Uterus (tissue), 4 donors: ENCODE measurements around the gene FAHD1. TPM values are rescaled to one million over a fixed set of nuclear protein-coding genes. Genes with fewer than 3 reads are reported as not detected.
A peak's percentile ranks its signal among the peaks of the same experiment; 100 is the strongest.

Experiments
- DNase-seq, 2 donors: peaks; one replicate each; pipeline ENCODE4 v3.0.0-alpha.2; 2019 to 2020
- H3K27ac ChIP-seq, 2 donors: fragments of 200-600 bp; sonication (generic); 1 replicate in 1 of 2; 2 replicates in 1 of 2; pipeline ENCODE4 v1.5.1; 2016 to 2018
- H3K27me3 ChIP-seq, 2 donors: fragments of 200-600 bp; sonication (generic); one replicate each; pipeline ENCODE4 v1.5.1; 2018 to 2019; ENCODE audit warnings: control low read depth in 1 of 2
- H3K36me3 ChIP-seq, 2 donors: fragments of 200-600 bp; sonication (generic); one replicate each; pipeline ENCODE4 v1.5.1; 2019; ENCODE audit warnings: control low read depth in 1 of 2
- H3K4me1 ChIP-seq, 2 donors: fragments of 200-600 bp; sonication (generic); one replicate each; pipeline ENCODE4 v1.5.1; 2018 to 2019; ENCODE audit warnings: control low read depth in 1 of 2
- H3K4me3 ChIP-seq, 2 donors: fragments of 200-600 bp; sonication (generic); 1 replicate in 1 of 2; 2 replicates in 1 of 2; pipeline ENCODE4 v1.5.1; 2018 to 2019; ENCODE audit warnings: mild to moderate bottlenecking in 1 of 2
- H3K9me3 ChIP-seq, 2 donors: fragments of 200-600 bp; sonication (generic); one replicate each; pipeline ENCODE4 v1.5.1; 2019; ENCODE audit warnings: control low read depth in 1 of 2
- POLR2A ChIP-seq, 2 donors: fragments of 450-650 bp; IDR thresholded peaks; one replicate each; pipeline ENCODE4 v1.6.1; 2016; ENCODE audit warnings: antibody characterized with exemption in 2 of 2, mild to moderate bottlenecking in 1 of 2, moderate library complexity in 1 of 2
- intact Hi-C: fragments of 100-400 bp; cut with DNase I; formaldehyde crosslinking; loops from one replicate; pipeline ENCODE4 v1.15.1; 2023; ENCODE audit warnings: low total_unique reads
- total RNA-seq, 4 donors: library from RNA; depleted of rRNA in 3 of 4; stranded (reverse); fragments of >200 nt in 3 of 4; gene quantifications; one replicate each; pipeline versions ENCODE4 v1.1.0 to v1.2.4, GENCODE V29; 2014 to 2023
- TF ChIP-seq, protein P1 (sequence below), 4 experiments: fragments of 200-600 bp in 2 of 4; fragments of 450-650 bp in 2 of 4; sonication (generic) in 2 of 4; IDR thresholded peaks; one replicate each; pipeline ENCODE4 v1.5.1; 2016 to 2019; ENCODE audit warnings: antibody characterized with exemption in 4 of 4, mild to moderate bottlenecking in 2 of 4, moderate library complexity in 1 of 4
- donor health status: DM: yes; HTN: yes; CAD: no.

FAHD1 gene
- total RNA-seq, 4 donors from 2014 or later = 3.5 to 115 (median 22.2) TPM

DNA sequence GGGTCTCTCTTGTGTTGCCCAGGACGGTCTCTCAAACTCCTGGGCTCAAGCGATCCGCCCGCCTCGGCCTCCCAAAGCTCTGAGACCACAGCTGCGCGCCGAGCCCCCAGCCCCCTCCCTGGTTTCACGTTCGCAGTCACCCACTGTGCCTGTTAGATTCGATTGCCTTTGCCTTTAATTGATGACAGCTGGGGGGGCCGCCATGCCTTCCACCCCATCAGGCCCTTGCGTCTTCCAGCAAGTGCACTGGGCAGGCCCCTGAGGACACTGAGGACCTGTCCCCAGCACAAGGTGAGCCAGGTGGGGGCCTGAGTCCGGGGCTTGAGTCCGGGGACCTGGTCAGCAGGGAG is 36.8 kb upstream of the FAHD1 start:
- Histone ChIP-seq H3K27me3 (no peaks in the 10 kb centered on the region), H3K9me3 (no peaks in the 10 kb centered on the region), H3K4me3 (no peak overlapping the region), H3K36me3 (no peaks in the 10 kb centered on the region), H3K27ac (no peak overlapping the region), H3K4me1 (no peaks in the 10 kb centered on the region)
- DNase-seq = no peak
- intact Hi-C loops = no loop called here
- TF ChIP-seq, protein P1, sequence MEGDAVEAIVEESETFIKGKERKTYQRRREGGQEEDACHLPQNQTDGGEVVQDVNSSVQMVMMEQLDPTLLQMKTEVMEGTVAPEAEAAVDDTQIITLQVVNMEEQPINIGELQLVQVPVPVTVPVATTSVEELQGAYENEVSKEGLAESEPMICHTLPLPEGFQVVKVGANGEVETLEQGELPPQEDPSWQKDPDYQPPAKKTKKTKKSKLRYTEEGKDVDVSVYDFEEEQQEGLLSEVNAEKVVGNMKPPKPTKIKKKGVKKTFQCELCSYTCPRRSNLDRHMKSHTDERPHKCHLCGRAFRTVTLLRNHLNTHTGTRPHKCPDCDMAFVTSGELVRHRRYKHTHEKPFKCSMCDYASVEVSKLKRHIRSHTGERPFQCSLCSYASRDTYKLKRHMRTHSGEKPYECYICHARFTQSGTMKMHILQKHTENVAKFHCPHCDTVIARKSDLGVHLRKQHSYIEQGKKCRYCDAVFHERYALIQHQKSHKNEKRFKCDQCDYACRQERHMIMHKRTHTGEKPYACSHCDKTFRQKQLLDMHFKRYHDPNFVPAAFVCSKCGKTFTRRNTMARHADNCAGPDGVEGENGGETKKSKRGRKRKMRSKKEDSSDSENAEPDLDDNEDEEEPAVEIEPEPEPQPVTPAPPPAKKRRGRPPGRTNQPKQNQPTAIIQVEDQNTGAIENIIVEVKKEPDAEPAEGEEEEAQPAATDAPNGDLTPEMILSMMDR (IDR thresholded peaks at IDR 0.05) = no peak
- no peak for TF ChIP-seq POLR2A (IDR thresholded peaks at IDR 0.05)

DNA sequence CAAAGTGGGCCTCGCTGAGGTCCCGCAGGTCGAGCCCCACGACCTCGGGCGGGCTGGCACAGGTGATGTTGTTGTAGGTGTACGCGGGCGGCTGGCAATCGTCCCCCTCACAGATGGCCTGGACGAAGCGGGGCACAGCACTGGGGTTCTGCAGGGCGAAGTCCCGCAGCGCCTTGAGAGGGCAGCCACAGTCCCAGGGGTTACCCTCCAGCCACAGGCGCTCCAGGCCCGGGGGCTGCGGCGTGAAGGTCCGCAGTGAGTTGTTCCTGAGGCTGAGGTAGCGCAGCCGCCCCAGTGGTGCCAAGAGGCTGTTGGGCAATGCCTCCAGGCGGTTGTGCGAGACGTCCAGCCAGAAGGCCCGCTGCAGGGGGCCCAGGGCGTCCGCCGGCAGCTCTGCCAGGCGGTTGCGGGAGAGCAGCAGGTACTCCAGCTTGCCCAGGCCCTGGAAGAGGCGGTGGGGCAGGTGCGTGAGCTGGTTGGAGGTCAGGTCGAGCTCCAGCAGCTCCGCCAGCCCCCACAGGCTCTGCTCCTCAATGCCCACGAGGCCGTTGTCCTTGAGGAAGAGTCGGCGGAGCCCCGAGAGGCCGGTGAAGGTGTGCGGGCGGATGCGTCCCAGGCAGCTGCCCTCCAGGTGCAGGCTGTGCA is 36.3 kb upstream of the FAHD1 start:
- Histone ChIP-seq H3K4me3 (no peak overlapping the region), H3K9me3 (no peaks in the 10 kb centered on the region), H3K4me1 (no peaks in the 10 kb centered on the region), H3K27me3 (no peaks in the 10 kb centered on the region), H3K27ac (no peak overlapping the region), H3K36me3 (no peaks in the 10 kb centered on the region)
- peak in 1 of 2 donors; percentile 15 for DNase-seq
- intact Hi-C loops = no loop called here
- TF ChIP-seq POLR2A (IDR thresholded peaks at IDR 0.05) = no peak
- TF ChIP-seq, protein P1 (IDR thresholded peaks at IDR 0.05) = no peak

DNA sequence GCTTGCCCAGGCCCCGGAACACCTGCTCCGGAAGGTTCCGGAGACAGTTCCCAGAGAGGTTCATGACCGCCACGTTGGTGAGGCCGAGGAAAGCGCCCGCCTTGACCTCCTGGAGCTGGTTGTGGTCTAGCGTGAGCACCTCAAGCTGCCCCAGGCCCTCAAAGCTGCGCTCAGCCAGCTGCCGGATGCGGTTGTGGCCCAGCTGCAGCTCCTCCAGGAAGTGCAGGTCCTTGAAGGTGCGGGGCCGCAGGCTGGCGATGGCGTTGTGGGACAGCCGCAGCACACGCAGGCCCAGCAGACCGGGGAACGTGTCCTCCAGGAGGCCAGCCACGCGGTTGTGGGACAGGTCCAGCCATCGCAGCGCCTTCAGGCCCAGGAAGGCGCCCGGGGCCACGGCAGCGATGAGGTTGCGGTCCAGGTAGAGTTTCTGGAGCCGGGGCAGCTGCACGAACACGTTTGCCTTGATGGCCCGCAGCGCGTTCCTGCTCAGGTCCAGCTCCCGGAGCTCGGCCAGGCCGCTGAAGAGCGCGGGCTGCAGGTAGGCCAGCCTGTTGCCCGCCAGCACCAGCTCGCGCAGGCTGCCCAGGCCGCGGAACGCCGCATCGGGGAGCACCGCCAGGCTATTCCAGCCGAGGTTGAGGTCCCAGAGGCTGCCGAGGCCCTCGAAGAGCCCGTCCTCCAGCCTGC is 35.6 kb upstream of the FAHD1 start:
- Histone ChIP-seq H3K4me1 (no peaks in the 10 kb centered on the region), H3K9me3 (no peaks in the 10 kb centered on the region), H3K27ac (no peak overlapping the region), H3K4me3 (no peak overlapping the region), H3K27me3 (no peaks in the 10 kb centered on the region), H3K36me3 (no peaks in the 10 kb centered on the region)
- intact Hi-C loops = no loop called here
- DNase-seq = no peak
- no peak for TF ChIP-seq POLR2A (IDR thresholded peaks at IDR 0.05)
- TF ChIP-seq, protein P1 (IDR thresholded peaks at IDR 0.05) = no peak

DNA sequence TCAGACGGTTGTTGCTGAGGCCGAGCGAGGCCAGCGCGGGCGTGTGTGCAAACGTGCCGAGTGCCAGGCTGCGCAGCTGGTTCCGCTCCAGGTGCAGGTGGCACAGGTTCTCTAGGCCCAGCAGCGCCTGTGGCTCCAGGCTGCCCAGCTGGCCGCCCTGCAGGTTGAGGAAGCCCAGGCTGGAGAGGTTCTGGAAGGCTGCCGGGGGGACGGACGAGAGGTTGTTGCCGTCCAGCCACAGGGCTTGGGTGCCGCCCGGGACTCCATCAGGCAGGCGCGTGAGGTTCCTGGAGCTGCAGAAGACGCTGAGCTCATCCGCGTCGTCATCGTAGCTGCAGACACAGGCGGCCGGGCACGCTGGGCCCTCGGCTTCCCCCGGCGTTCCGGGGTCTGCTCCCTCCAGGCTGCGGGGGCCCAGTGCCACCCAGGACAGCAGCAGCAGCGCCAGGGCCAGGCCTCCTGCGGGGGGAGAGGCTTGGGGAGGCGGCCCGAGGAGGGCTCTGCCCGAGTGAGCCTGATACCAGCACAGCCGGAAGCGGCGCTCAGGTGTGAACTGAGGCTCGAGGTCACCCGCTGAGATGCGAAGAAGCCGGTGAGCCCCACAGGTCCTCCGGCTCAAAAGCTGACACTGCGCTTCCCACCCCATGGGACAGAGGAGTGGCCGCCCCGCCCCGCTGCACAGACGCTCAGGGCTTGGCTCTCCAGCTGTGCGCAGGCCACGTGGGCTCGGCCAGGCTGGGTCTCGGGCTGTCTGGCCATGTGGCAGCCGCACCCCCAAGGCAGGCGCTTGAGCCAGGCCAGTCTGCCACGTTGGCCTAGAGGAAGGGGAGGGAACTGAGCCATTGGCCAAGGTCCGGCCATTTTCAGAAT is 34.8 kb upstream of the FAHD1 start:
- DNase-seq = peak in 1 of 2 donors; percentile 13
- Histone ChIP-seq H3K4me3 (no peak overlapping the region), H3K4me1 (no peaks in the 10 kb centered on the region), H3K27ac (no peak overlapping the region), H3K36me3 (no peaks in the 10 kb centered on the region), H3K9me3 (no peaks in the 10 kb centered on the region), H3K27me3 (no peaks in the 10 kb centered on the region)
- intact Hi-C loops = no loop called here
- no peak for TF ChIP-seq POLR2A (IDR thresholded peaks at IDR 0.05)
- TF ChIP-seq, protein P1 (IDR thresholded peaks at IDR 0.05) = no peak
